ENCODE measurements around the gene DAP. TPM values are rescaled to one million over a fixed set of nuclear protein-coding genes. Genes with fewer than 3 reads are reported as not detected.

DAP gene
- total and polyA plus RNA-seq, 7 experiments from 2014 or later = 31.9 to 91.6 (median 43.0) TPM

DNA sequence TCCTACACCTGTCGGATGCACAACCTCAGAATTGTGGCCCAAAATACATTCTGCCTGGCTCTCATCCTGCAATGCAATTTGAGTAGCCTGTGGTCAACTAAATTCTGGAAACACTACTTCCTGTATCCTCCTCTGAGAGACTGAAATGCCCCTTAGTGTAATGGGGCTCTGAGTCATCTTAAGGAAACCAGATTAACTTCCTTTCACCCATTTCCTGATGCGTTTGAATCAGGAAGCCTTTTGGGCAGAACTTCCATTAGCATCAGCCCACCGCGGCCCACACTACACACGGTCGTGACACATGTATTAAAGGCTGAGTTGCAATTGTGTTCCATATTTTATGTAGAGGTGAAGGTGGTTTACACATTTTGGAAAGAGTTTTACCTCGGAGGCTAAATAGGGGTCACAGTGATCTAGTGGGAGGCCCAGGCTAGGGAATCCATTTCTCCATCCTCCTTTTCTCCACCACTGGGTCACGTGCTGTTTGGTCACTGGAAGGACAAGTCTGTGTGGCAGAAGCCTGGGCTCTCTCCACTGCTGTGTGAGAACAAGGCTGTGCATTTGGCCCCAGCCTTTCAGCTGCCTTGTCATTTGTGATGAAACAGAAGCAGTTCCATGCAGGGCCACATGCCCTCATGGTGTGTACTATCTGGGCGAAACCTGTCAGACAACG lies 55.9 kb downstream of the DAP start:
- Histone ChIP-seq H3K4me1 (ENCODE audit: control insufficient read depth in 2 of 2, insufficient read depth in 2 of 2, low read length in 2 of 2) (peaks cover 7 to 14% of the 10 kb centered on the region in 2 donors), H3K27ac (ENCODE audit: low read depth, low read length) (no peak overlapping the region), H3K27me3 (ENCODE audit: control insufficient read depth in 2 of 2, insufficient read depth in 2 of 2, low read length in 2 of 2) (no peaks in the 10 kb centered on the region), H3K36me3 (ENCODE audit: control insufficient read depth in 2 of 3, insufficient read depth in 3 of 3, low read length in 3 of 3) (no peaks in the 10 kb centered on the region), H3K9me3 (ENCODE audit: control insufficient read depth in 2 of 3, low read length in 3 of 3) (no peaks in the 10 kb centered on the region), H3K4me3 (ENCODE audit: low read length) (no peak overlapping the region)
- no peaks in the 10 kb centered on the region for H3K9me3 Mint-ChIP-seq
- ChIA-PET CTCF (no interaction called here), POLR2A (no interaction called here)
- DNase-seq = no peak
- no peaks in the 10 kb centered on the region for H3K27me3 Mint-ChIP-seq
- H3K36me3 Mint-ChIP-seq = peaks cover 0 to 7% (median 0%) of the 10 kb centered on the region in 5 donors
- intact Hi-C loops (cut with micrococcal nuclease) = loop anchor here in 1 of 2 donors (5.0 kb wide), 1 partner anchor 57 kb away; the partner anchor contains the start of gene DAP
- peaks cover 30 to 47% (median 41%) of the 10 kb centered on the region in 7 donors for H3K4me1 Mint-ChIP-seq
- H3K4me3 Mint-ChIP-seq = peak overlapping the region in 1 of 10 donors; percentile 22
- peak overlapping the region in 8 of 9 donors; percentile 9 to 63 (median 39) for H3K27ac Mint-ChIP-seq
- ATAC-seq = peak; percentile 73

DNA sequence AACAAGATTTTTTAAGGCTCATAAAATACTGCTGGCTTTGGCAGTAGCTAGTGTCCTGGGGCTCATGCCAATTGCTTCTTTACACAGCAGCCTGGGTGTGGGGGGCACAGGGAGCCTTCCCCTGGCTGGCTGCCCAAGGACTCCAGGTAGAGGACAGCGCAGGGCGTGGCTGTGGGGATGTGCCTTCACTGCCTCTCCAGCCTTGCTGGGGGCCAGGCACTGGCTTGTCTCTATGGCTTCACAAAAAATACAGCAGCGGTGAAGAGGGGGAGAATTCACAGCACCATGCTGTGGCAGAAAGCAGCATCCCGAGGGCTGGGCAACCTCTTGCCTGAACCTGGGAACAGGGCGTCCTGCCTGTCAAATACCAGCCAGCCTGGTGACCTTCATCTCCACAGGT lies 57.4 kb downstream of the DAP start:
- ChIA-PET POLR2A (no interaction called here), CTCF (interaction anchor here (0.7 to 1.0 kb wide), 2 partner anchors 11 to 174 kb away, joined by 3 read pairs; no protein-coding TSS in a partner anchor)
- Mint-ChIP-seq H3K27ac (peak overlapping the region in 1 of 9 donors; percentile 20), H3K4me3 (no peak overlapping the region), H3K36me3 (peaks cover 0 to 18% (median 0%) of the 10 kb centered on the region in 5 donors), H3K4me1 (peaks cover 34 to 61% (median 51%) of the 10 kb centered on the region in 7 donors), H3K27me3 (no peaks in the 10 kb centered on the region), H3K9me3 (no peaks in the 10 kb centered on the region)
- DNase-seq = no peak
- Histone ChIP-seq H3K27me3 (ENCODE audit: control insufficient read depth in 2 of 2, insufficient read depth in 2 of 2, low read length in 2 of 2) (no peaks in the 10 kb centered on the region), H3K27ac (ENCODE audit: low read depth, low read length) (no peak overlapping the region), H3K4me1 (ENCODE audit: control insufficient read depth in 2 of 2, insufficient read depth in 2 of 2, low read length in 2 of 2) (peaks cover 7 to 14% of the 10 kb centered on the region in 2 donors), H3K9me3 (ENCODE audit: control insufficient read depth in 2 of 3, low read length in 3 of 3) (no peaks in the 10 kb centered on the region), H3K36me3 (ENCODE audit: control insufficient read depth in 2 of 3, insufficient read depth in 3 of 3, low read length in 3 of 3) (no peaks in the 10 kb centered on the region), H3K4me3 (ENCODE audit: low read length) (no peak overlapping the region)
- intact Hi-C loops (cut with micrococcal nuclease) = loop anchor here in 1 of 2 donors (5.0 kb wide), 1 partner anchor 59 kb away; the partner anchor contains the start of gene DAP
- no peak for ATAC-seq

DNA sequence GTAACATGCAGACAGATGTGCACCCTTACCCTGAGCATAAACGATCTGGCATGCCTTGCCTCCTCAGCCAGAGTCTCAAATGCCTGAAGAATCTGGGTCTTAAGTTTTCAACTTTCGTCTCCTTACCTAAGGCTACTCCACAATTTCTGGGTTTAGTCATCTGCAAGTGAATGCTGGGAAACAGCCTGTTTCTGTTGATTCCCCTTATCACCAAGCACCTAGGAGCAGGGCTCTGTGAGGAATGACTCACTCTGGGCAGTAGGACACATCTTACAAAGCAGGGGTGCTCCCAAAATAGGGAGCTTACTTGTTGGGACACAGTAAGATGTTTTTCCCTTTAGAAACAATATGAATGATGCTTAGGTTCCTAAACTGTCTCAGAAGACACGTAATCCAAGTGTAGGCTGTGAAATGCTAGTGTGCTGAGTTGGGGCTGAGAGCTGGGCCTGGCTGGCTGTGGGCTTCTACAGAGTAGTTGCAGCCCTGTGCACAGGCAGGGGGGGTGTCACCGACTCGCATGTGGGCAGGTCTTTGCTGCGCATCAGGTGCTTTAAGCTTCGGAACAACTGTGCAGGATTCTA lies 58.0 kb downstream of the DAP start:
- H3K36me3 Mint-ChIP-seq = peaks cover 0 to 22% (median 0%) of the 10 kb centered on the region in 5 donors
- CTCF ChIA-PET = interaction anchor here (0.7 to 1.0 kb wide), 3 partner anchors 10 to 175 kb away, joined by 3 read pairs; no protein-coding TSS in a partner anchor
- DNase-seq = no peak
- H3K4me1 Mint-ChIP-seq = peaks cover 37 to 60% (median 53%) of the 10 kb centered on the region in 7 donors
- H3K9me3 ChIP-seq (ENCODE audit: control insufficient read depth in 2 of 3, low read length in 3 of 3) = no peaks in the 10 kb centered on the region
- peaks cover 7 to 14% of the 10 kb centered on the region in 2 donors for H3K4me1 ChIP-seq (ENCODE audit: control insufficient read depth in 2 of 2, insufficient read depth in 2 of 2, low read length in 2 of 2)
- no peak overlapping the region for H3K27ac ChIP-seq (ENCODE audit: low read depth, low read length)
- no peak overlapping the region for H3K4me3 ChIP-seq (ENCODE audit: low read length)
- H3K36me3 ChIP-seq (ENCODE audit: control insufficient read depth in 2 of 3, insufficient read depth in 3 of 3, low read length in 3 of 3) = no peaks in the 10 kb centered on the region
- H3K27me3 ChIP-seq (ENCODE audit: control insufficient read depth in 2 of 2, insufficient read depth in 2 of 2, low read length in 2 of 2) = no peaks in the 10 kb centered on the region
- H3K4me3 Mint-ChIP-seq = no peak overlapping the region
- H3K27me3 Mint-ChIP-seq = no peaks in the 10 kb centered on the region
- intact Hi-C loops (cut with micrococcal nuclease) = loop anchor here in 1 of 2 donors (5.0 kb wide), 1 partner anchor 59 kb away; the partner anchor contains the start of gene DAP
- no peaks in the 10 kb centered on the region for H3K9me3 Mint-ChIP-seq
- H3K27ac Mint-ChIP-seq = peak overlapping the region in 2 of 9 donors; percentile 9 to 20
- ATAC-seq = no peak
- POLR2A ChIA-PET = interaction anchor here (1.3 kb wide), 1 partner anchor 58 kb away, joined by 3 read pairs; the partner anchor contains the start of gene DAP

DNA sequence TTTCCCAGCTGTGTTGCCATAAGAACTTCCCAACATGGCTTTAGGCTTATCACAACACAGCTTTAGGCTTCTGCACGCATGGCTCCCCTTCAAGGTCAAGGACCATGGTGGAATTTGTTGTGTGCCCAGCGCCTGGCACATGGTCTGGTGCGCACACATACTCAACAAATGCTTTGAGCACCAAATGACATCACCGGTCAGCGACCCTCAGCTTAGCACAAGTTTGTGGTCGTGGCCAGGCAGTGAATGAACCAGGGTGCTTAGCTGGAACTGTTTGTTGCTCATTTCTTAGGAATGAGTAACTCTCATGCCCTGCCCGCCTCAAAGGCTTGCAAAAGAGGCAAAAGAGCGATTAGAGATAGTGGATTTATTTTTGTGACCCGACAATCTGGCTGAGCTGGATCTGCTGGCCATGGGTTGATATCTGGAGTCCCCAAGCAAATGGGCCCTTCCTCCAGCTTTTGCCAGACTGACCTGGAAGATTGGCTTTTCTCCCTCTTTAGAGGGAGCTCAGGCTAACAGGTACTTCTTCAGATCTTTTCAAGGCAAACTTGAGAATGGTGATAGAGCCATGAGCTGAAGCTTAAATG lies 58.9 kb downstream of the DAP start:
- Histone ChIP-seq H3K9me3 (ENCODE audit: control insufficient read depth in 2 of 3, low read length in 3 of 3) (no peaks in the 10 kb centered on the region), H3K27ac (ENCODE audit: low read depth, low read length) (no peak overlapping the region), H3K27me3 (ENCODE audit: control insufficient read depth in 2 of 2, insufficient read depth in 2 of 2, low read length in 2 of 2) (no peaks in the 10 kb centered on the region), H3K4me3 (ENCODE audit: low read length) (no peak overlapping the region), H3K4me1 (ENCODE audit: control insufficient read depth in 2 of 2, insufficient read depth in 2 of 2, low read length in 2 of 2) (peaks cover 7 to 14% of the 10 kb centered on the region in 2 donors), H3K36me3 (ENCODE audit: control insufficient read depth in 2 of 3, insufficient read depth in 3 of 3, low read length in 3 of 3) (no peaks in the 10 kb centered on the region)
- CTCF ChIA-PET = interaction anchor here (0.8 to 1.2 kb wide), 3 partner anchors 42 to 86 kb away, joined by 3 read pairs; no protein-coding TSS in a partner anchor
- intact Hi-C loops (cut with micrococcal nuclease) = loop anchor here in 1 of 2 donors (5.0 kb wide), 1 partner anchor 60 kb away; the partner anchor contains the start of gene DAP
- Mint-ChIP-seq H3K36me3 (peaks cover 0 to 18% (median 0%) of the 10 kb centered on the region in 5 donors), H3K4me1 (peaks cover 38 to 58% (median 52%) of the 10 kb centered on the region in 7 donors), H3K4me3 (no peak overlapping the region), H3K27me3 (no peaks in the 10 kb centered on the region), H3K9me3 (no peaks in the 10 kb centered on the region), H3K27ac (peak overlapping the region in 1 of 9 donors; percentile 42)
- ATAC-seq (no peak), DNase-seq (no peak)
- POLR2A ChIA-PET = interaction anchor here (1.3 kb wide), 1 partner anchor 59 kb away, joined by 3 read pairs; the partner anchor contains the start of gene DAP

DNA sequence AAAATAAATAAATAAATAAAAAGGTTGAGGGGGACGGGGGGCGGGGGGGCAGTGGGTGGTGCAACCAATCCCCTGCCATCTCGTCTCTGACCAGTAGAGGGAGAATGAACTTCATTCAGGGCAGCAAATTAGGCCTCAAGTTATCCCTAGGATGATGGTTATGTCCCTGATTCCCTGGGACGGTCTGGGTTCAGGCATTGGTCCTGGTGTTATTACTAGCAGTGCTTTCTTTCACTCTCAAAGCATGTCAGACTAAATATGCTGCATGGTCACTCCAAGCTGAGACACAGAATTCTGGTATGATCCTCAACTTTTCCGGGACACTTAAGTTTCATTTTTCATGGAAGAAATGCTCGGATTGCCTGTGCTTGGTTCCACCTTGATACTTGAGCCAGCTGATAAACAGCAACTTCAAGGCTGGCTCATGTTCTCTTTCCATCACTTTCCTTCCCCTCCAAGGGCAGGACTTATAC lies 59.4 kb downstream of the DAP start:
- ATAC-seq (peak; percentile 50), DNase-seq (peak in 5 of 9 donors; percentile 11 to 27 (median 19))
- no peaks in the 10 kb centered on the region for H3K36me3 ChIP-seq (ENCODE audit: control insufficient read depth in 2 of 3, insufficient read depth in 3 of 3, low read length in 3 of 3)
- Mint-ChIP-seq H3K36me3 (peaks cover 0 to 18% (median 0%) of the 10 kb centered on the region in 5 donors), H3K4me1 (peaks cover 39 to 58% (median 53%) of the 10 kb centered on the region in 7 donors), H3K4me3 (no peak overlapping the region), H3K27me3 (no peaks in the 10 kb centered on the region), H3K27ac (peak overlapping the region in 1 of 9 donors; percentile 42), H3K9me3 (no peaks in the 10 kb centered on the region)
- H3K4me3 ChIP-seq (ENCODE audit: low read length) = no peak overlapping the region
- ChIA-PET POLR2A (interaction anchor here (1.3 kb wide), 1 partner anchor 59 kb away, joined by 3 read pairs; the partner anchor contains the start of gene DAP), CTCF (interaction anchor here (0.8 to 1.2 kb wide), 2 partner anchors 43 to 74 kb away, joined by 3 read pairs; no protein-coding TSS in a partner anchor)
- intact Hi-C loops (cut with micrococcal nuclease) = loop anchor here in 1 of 2 donors (5.0 kb wide), 1 partner anchor 61 kb away; the partner anchor contains the start of gene DAP
- H3K27ac ChIP-seq (ENCODE audit: low read depth, low read length) = no peak overlapping the region
- no peaks in the 10 kb centered on the region for H3K27me3 ChIP-seq (ENCODE audit: control insufficient read depth in 2 of 2, insufficient read depth in 2 of 2, low read length in 2 of 2)
- H3K9me3 ChIP-seq (ENCODE audit: control insufficient read depth in 2 of 3, low read length in 3 of 3) = no peaks in the 10 kb centered on the region
- peaks cover 7 to 14% of the 10 kb centered on the region in 2 donors for H3K4me1 ChIP-seq (ENCODE audit: control insufficient read depth in 2 of 2, insufficient read depth in 2 of 2, low read length in 2 of 2)

DNA sequence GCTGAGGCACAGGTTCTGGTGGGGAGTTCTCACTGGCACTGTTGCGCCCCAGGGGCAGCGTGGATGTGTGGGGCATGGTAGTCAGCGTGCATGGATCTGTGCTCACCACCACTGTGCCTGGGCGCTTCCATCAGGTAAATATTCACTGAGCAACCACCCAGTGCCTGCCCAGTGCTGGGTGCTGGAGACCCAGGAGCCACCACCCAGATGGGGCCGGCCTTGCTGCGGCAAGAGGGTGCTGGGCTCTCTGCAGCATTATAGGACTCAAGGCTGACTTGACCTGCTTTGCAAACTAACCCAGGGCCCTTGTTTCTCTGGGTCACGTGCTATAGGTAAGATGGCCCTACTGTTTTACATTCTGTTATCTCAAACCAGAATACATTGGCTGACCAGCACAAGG lies 60.5 kb downstream of the DAP start:
- intact Hi-C loops (cut with micrococcal nuclease) = loop anchor here in 1 of 2 donors (5.0 kb wide), 1 partner anchor 62 kb away; the partner anchor contains the start of gene DAP

More for the DNA sequence above, 60.5 kb downstream of the DAP start:
- ChIA-PET CTCF (interaction anchor here (1.2 kb wide), 1 partner anchor 44 kb away, joined by 3 read pairs; no protein-coding TSS in a partner anchor), POLR2A (no interaction called here)
- DNase-seq (no peak), ATAC-seq (no peak)
- H3K36me3 Mint-ChIP-seq = peaks cover 0 to 18% (median 0%) of the 10 kb centered on the region in 5 donors
- Histone ChIP-seq H3K36me3 (ENCODE audit: control insufficient read depth in 2 of 3, insufficient read depth in 3 of 3, low read length in 3 of 3) (no peaks in the 10 kb centered on the region), H3K27me3 (ENCODE audit: control insufficient read depth in 2 of 2, insufficient read depth in 2 of 2, low read length in 2 of 2) (no peaks in the 10 kb centered on the region), H3K4me1 (ENCODE audit: control insufficient read depth in 2 of 2, insufficient read depth in 2 of 2, low read length in 2 of 2) (peaks cover 7 to 14% of the 10 kb centered on the region in 2 donors), H3K9me3 (ENCODE audit: control insufficient read depth in 2 of 3, low read length in 3 of 3) (no peaks in the 10 kb centered on the region), H3K27ac (ENCODE audit: low read depth, low read length) (no peak overlapping the region), H3K4me3 (ENCODE audit: low read length) (no peak overlapping the region)
- H3K4me1 Mint-ChIP-seq = peaks cover 38 to 57% (median 53%) of the 10 kb centered on the region in 7 donors
- no peaks in the 10 kb centered on the region for H3K9me3 Mint-ChIP-seq
- no peaks in the 10 kb centered on the region for H3K27me3 Mint-ChIP-seq
- H3K4me3 Mint-ChIP-seq = no peak overlapping the region
- no peak overlapping the region for H3K27ac Mint-ChIP-seq

Data from naive thymus-derived CD4-positive, alpha-beta T cell (primary cell).